IMR-90 (cell line): ENCODE results near the gene CDH23.

Experiments
- BHLHE40 ChIP-seq: fragments of 150-350 bp; IDR thresholded peaks from 2 replicates; pipeline ENCODE4 v1.6.1; 2016; ENCODE audit warnings: mild to moderate bottlenecking, low read depth, low read length
- CEBPB ChIP-seq: IDR thresholded peaks from 2 replicates; pipeline ENCODE4 v1.6.1; 2012; ENCODE audit warnings: low read depth, low read length, improper control_type of control experiment
- CHD1 ChIP-seq: IDR thresholded peaks from 2 replicates; pipeline ENCODE4 v1.6.1; 2012; ENCODE audit warnings: low read depth, low read length, improper control_type of control experiment
- CTCF ChIP-seq: conservative IDR thresholded peaks from 2 replicates; pipeline ENCODE4 v1.5.1; 2012; ENCODE audit warnings: mild to moderate bottlenecking, low read depth, low read length, improper control_type of control experiment
- MAFK ChIP-seq: IDR thresholded peaks from 2 replicates; pipeline ENCODE4 v1.6.1; 2012; ENCODE audit warnings: low read depth, low read length, improper control_type of control experiment
- MAZ ChIP-seq: IDR thresholded peaks from 2 replicates; pipeline ENCODE4 v1.6.1; 2012; ENCODE audit warnings: low read depth, mild to moderate bottlenecking, low read length, improper control_type of control experiment, moderate library complexity, borderline replicate concordance
- MXI1 ChIP-seq: IDR thresholded peaks from 2 replicates; pipeline ENCODE4 v1.6.1; 2012; ENCODE audit warnings: low read depth, mild to moderate bottlenecking, low read length, moderate library complexity, borderline replicate concordance
- NFE2L2 ChIP-seq: fragments of 150-350 bp; IDR thresholded peaks from 2 replicates; pipeline ENCODE4 v1.6.1; 2016; ENCODE audit warnings: low read depth, mild to moderate bottlenecking, low read length
- POLR2A ChIP-seq: IDR thresholded peaks from 2 replicates; pipeline ENCODE4 v1.6.1; 2012; ENCODE audit warnings: mild to moderate bottlenecking, low read depth, low read length
- RAD21 ChIP-seq: IDR thresholded peaks from 2 replicates; pipeline ENCODE4 v1.6.1; 2012; ENCODE audit warnings: low read length, improper control_type of control experiment
- RCOR1 ChIP-seq: IDR thresholded peaks from 2 replicates; pipeline ENCODE4 v1.6.1; 2012; ENCODE audit warnings: mild to moderate bottlenecking, low read length, improper control_type of control experiment; ENCODE audit not compliant: insufficient replicate concordance
- RFX5 ChIP-seq: IDR thresholded peaks from 2 replicates; pipeline ENCODE4 v1.8.0; 2012; ENCODE audit warnings: low read depth, mild to moderate bottlenecking, low read length, moderate library complexity
- SMC3 ChIP-seq: fragments of 150-350 bp; IDR thresholded peaks from 2 replicates; pipeline ENCODE4 v1.6.1; 2016; ENCODE audit warnings: low read depth, mild to moderate bottlenecking, antibody characterized with exemption, low read length, moderate library complexity
- USF2 ChIP-seq: fragments of 150-350 bp; IDR thresholded peaks from 2 replicates; pipeline ENCODE4 v1.6.1; 2017; ENCODE audit warnings: mild to moderate bottlenecking, antibody characterized with exemption, low read length, low read depth

GRCh38 chr10:71600849-71601248 lies 204.1 kb downstream of the CDH23 start:
- TF ChIP-seq CTCF (no peak), RFX5 (no peak), CHD1 (no peak), MXI1 (no peak), USF2 (no peak), CEBPB (no peak), RCOR1 (no peak), POLR2A (no peak), MAZ (no peak), BHLHE40 (no peak), SMC3 (no peak), NFE2L2 (no peak), RAD21 (no peak), MAFK (no peak)
